HG03103 (cell line): ENCODE results near the gene ACOT2.
"Not testable (repeated sequence)": the region's sequence is repeated elsewhere in the genome, so short reads cannot be mapped to it uniquely, and the experiment has no call there.

ENCODE experiments used
- ATAC-seq: cut with Tn5 transposase; IDR thresholded peaks from one replicate; pipeline ENCODE4 v1.9.1; 2021; ENCODE audit warnings: low read depth; ENCODE audit not compliant: unreplicated experiment

ACOT2 gene, protein sequence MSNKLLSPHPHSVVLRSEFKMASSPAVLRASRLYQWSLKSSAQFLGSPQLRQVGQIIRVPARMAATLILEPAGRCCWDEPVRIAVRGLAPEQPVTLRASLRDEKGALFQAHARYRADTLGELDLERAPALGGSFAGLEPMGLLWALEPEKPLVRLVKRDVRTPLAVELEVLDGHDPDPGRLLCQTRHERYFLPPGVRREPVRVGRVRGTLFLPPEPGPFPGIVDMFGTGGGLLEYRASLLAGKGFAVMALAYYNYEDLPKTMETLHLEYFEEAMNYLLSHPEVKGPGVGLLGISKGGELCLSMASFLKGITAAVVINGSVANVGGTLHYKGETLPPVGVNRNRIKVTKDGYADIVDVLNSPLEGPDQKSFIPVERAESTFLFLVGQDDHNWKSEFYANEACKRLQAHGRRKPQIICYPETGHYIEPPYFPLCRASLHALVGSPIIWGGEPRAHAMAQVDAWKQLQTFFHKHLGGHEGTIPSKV

DNA sequence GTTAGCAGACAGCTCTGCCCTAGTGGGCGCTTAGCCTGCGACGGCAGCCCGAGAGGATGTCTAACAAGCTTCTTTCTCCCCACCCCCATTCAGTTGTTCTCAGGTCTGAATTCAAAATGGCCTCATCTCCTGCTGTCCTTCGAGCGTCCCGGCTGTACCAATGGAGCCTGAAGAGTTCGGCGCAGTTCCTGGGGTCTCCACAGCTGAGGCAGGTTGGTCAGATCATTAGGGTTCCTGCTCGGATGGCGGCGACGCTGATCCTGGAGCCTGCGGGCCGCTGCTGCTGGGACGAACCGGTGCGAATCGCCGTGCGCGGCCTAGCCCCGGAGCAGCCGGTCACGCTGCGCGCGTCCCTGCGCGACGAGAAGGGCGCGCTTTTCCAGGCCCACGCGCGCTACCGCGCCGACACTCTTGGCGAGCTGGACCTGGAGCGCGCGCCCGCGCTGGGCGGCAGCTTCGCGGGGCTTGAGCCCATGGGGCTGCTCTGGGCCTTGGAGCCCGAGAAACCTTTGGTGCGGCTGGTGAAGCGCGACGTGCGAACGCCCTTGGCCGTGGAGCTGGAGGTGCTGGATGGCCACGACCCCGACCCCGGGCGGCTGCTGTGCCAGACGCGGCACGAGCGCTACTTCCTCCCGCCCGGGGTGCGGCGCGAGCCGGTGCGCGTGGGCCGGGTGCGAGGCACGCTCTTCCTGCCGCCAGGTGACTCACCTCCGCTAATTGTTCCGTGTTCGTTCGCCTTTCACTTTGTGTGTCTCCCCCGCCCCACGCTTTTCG lies at the start of gene ACOT2:
ACOT2 (plus strand) TSS at position 29 of the 774 bp plus-strand sequence; CDS start at position 57, 28 bp downstream.
- peak; percentile 47 for ATAC-seq

DNA sequence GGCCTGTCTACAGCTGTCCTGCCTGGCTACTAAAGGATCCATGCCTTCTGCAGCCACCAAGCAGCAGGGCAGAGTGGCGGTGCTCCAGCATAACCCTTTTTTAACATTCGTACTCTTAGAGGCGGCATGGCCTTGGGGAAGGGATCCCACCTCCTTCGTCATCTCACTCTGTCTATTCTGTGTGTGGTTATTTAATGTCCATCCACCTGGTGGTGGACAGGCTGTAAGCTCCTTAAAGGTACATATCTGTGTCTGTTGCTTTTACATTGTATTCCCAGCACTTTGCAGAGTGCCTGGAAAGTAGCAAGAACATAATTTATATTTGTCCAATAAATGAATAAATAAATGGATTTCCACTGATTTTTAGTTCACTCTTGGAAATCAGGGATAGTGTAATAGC lies 47.8 kb upstream of the ACOT2 start:
- ATAC-seq: no peak

DNA sequence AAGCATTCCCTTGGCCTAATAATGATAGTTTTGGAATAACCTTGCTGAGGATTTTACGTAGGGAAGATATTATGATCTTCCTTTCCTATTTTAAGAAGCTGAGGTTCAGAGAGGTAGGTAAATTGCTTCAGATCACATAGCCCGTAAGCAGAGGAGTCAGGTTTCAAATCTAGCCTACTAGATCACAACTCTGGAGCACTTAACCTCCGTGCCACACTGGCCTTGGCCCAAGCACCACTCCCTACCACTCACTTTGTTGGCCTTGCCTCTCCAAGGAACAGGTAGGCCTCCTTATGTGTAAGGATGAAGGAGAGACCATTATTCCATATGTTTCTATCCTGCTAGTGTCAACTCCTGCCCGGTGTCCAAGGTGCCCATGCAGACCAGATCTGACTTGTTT lies 44.5 kb upstream of the ACOT2 start:
- no peak for ATAC-seq

DNA sequence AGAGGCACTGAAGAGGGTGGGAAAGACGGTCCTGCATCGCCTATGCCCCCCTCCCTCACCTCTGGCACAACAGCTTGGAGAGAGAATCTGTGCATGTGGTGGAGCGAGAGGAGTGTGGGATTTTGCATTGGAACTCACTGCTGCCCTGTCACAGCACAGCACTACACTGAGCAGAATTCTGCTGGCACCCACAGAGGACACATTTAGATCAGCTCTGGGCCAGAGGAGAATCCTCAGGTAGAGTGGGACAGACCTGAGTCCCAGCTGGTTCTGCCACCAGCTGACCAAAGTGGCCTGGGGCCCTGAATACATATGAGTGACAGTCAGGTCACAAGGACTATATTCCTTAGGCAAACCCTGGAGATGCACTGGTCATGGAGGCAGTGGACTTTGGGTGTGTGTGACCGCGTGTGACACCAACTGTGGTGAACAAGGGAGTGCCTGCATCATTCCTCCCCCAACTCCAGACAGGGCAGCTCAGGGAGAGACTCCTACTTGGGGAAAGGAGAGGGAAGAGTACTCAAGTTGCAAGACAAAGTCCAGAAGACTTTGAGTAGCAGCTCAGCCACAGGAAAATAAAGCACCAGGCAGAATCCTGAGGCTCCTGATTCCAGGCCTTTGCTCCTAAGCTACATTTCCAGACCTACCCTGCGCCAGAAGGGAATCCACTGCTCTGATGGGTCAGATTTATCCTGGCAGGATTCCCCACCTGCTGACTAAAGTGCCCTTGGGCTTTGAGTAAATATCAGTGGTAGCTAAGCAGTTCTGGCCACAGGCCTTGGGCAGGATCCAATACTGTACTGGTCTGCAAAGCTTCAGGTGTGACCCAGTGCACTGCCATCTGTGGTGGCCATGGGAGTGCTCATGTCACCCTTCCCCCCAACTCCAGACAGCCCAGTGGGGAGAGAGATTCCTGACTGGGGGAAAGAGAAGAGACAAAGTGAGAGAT lies 42.7 kb upstream of the ACOT2 start:
- no peak for ATAC-seq

DNA sequence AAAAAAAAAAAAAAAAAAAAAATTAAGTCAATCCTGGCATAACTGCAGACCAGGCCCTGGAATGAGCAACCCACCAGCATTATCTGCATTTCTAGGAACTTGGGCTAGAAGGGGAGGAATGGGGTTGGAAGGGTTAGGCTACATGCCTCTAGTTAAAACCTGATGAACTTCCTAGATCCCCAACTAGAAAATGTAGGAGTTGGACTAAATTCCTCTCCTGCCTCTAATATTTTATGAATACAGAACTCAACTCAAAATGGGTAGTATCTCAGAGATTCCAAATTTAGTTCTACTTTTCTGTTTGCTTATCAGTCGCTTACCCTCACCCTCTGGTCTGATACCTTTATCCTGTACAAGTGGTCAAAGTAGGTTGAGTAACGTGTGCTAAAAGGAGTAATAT lies 39.7 kb upstream of the ACOT2 start:
- ATAC-seq: not testable (repeated sequence)

DNA sequence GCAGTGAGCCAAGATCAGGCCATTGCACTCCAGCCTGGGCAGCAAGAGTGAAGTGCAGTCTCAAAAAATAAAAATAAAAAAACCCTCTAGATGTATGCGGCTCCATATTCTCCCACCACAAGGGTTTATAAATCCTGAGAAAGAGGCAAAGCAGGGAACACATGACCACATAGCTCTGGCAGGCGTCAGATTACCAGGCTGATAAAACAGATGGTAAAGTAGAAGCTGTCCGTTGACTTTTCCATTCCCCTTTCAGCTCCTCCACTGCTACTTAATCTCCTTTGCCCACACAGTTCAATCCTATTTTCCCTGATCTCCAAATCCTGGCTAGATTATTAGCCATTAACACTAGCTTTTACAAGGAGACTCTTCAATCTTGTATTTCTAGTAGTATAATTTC lies 37.0 kb upstream of the ACOT2 start:
- not testable (repeated sequence) for ATAC-seq

DNA sequence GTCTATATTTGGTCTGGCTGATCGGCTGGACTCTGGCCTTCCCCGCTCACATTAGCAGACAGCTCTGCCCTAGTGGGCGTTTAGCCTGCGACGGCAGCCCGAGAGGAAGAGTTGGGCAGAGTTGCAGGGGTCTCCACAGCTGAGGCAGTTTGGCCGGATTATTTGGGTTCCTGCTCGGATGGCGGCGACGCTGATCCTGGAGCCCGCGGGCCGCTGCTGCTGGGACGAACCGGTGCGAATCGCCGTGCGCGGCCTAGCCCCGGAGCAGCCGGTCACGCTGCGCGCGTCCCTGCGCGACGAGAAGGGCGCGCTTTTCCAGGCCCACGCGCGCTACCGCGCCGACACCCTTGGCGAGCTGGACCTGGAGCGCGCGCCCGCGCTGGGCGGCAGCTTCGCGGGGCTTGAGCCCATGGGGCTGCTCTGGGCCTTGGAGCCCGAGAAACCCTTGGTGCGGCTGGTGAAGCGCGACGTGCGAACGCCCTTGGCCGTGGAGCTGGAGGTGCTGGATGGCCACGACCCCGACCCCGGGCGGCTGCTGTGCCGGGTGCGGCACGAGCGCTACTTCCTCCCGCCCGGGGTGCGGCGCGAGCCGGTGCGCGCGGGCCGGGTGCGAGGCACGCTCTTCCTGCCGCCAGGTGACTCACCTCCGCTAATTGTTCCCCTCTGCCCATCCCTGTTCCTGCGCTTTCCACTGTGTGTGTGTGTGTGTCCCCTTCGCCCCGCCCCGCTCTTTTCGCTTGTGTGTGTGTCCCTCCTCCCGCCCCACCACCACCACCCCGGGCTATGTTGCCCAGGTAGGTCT lies 31.6 kb upstream of the ACOT2 start:
- not testable (repeated sequence) for ATAC-seq

DNA sequence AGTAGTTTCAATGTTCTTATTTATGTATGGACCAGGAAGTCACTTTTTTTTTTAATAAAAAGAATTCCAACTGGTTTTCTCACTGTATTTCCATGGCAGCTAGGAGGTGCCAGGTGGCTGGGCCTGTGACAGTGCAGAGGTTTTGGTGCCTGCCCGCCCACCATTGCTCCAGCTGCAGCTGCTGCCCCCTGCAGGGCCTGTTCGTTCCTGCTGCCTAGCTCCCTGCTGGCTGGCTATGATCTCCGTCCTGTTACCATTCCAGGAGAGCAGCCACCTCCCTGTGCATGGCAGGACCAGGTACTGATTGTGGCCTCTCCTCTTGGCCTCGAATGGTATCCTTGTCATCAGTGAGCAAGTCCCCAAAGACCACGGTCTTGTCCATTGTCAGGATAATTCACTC lies 30.0 kb upstream of the ACOT2 start:
- peak; percentile 82 for ATAC-seq

DNA sequence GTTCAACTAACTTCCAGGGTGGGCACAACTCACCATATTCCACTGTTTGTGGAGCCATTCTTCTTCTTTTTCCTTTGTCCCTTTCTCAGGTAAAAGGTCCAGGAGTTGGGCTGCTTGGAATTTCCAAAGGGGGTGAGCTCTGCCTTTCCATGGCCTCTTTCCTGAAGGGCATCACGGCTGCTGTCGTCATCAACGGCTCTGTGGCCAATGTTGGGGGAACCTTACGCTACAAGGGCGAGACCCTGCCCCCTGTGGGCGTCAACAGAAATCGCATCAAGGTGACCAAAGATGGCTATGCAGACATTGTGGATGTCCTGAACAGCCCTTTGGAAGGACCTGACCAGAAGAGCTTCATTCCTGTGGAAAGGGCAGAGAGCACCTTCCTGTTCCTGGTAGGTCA lies 26.1 kb upstream of the ACOT2 start:
- not testable (repeated sequence) for ATAC-seq

DNA sequence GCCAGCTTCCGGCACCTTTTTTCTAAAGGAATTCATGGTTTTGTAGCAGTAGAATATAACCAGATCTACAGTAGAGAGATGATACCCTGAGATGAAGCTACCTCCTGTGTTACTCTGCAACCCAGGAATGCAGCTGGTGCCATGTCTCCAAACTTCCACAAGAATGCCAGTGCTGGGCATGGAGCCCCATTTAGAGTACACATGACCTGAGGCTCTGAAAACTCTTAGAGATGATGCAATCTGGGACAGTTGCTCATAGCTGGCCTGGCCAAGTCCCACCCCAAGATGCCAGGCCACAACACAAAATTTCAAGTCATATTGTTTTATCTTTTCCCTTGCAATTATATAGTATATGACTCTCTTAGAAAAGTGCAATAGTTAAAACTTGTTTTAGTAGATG lies 23.7 kb upstream of the ACOT2 start:
- not testable (repeated sequence) for ATAC-seq

DNA sequence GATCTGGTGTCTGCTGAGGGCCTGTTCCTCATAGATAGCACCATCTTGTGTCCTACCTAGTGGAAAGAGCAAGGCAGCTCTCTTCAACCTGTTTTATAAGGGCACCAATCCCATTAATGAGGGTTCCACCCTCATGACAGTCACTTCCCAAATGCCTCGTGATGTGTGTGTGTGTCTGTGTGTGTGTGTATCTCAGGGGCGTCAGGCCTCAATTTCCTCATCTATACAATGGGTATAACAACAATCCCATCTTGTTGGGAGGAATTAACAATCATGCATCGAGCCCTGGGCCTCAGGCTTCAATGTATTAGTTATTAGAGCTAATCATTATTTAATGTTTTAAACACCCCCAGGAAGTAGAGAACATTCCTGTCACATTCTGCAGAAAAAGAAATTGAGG lies 19.9 kb upstream of the ACOT2 start:
- not testable (repeated sequence) for ATAC-seq

DNA sequence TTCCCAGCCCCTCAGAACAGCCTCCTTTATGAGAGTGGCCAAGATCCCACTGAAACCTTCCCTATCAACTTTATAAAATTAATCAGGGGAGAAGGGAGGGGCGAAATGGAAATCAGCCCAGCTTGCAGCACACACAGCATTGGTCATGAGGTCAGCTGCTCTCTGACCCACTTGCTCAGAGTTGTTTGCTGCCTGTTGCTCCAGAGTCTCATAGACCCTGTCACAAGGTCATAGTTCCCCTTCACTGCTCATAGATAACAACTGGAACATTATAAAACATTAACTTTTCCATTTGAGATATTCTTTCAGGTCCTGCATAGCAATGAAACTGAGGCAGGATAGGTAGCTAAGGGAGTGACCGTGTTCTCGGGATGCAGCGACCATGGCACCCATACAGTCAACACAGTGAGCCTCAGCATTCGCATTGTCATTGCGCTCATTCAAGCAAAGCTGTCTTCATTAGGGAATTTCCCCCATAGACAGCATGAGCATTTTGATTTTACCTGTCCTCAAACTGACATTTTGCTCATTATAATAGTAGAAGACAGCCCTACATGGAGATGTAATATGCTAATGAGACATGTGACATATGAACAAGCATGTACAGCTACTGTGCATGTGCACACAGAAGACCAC lies 19.0 kb upstream of the ACOT2 start:
- ATAC-seq: not testable (repeated sequence)

DNA sequence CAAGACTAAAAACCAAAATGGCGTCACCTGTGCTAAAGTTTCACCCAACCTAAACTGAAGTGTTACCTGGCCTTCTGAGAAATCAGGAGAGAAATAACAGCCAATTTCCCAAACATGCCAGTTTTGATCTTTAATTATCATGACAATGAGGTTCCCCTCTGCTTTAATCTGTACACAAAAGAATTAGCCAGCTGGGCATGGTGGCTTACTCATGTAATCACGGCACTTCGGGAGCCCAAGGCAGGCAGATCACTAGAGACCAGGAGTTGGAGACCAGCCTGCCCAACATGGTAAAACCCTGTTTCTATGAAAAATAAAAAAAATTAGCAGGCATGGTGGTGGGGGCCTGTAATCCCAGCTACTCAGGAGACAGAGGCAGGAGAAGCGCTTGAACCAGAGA lies 15.2 kb upstream of the ACOT2 start:
- ATAC-seq: no peak

DNA sequence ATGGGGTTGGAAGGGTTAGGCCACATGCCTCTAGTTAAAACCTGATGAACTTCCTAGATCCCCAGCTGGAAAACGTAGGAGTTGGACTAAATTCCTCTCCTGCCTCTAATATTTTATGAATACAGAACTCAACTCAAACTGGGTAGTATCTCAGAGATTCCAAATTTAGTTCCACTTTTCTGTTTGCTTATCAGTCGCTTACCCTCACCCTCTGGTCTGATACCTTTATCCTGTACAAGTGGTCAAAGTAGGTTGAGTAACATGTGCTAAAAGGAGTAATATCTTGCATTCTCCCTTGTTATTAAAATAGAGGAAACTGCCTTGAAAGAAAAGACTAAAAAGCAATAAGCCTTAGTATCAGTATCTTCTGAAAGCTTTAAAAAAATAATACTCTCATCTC lies 11.8 kb upstream of the ACOT2 start:
- not testable (repeated sequence) for ATAC-seq

DNA sequence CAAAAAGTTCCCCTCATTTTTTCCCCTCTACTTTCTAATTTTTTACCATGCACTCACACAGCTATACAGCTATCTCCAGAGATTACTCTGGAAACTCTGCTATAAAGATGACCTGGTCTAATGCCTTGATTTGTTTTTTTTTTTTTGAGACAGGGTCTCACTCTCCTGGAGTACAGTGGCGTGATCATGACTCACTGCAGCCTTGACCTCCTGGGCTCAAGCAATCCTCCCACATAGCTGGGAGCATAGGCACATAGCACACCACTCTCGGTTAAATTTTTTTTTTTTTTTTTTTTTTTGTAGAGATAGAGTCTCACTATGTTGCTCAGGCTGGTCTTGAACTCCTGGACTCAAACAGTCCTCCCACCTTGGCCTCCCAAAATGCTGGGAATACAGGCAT lies 10.8 kb upstream of the ACOT2 start:
- ATAC-seq: not testable (repeated sequence)

DNA sequence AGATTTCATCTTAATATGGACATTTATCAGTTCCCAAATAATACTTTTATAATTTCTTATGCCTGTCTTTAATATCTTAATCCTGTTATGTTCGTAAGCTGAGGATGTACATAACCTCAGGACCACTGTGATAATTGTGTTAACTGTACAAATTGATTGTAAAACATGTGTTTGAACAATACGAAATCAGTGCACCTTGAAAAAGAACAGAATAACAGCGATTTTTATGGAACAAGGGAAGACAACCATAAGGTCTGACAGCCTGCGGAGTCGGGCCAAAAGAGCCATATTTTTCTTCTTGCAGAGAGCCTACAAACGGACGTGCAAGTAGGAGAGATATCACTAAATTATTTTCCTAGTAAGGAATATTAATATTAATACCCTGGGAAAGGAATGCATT lies 6.8 kb upstream of the ACOT2 start:
- not testable (repeated sequence) for ATAC-seq

DNA sequence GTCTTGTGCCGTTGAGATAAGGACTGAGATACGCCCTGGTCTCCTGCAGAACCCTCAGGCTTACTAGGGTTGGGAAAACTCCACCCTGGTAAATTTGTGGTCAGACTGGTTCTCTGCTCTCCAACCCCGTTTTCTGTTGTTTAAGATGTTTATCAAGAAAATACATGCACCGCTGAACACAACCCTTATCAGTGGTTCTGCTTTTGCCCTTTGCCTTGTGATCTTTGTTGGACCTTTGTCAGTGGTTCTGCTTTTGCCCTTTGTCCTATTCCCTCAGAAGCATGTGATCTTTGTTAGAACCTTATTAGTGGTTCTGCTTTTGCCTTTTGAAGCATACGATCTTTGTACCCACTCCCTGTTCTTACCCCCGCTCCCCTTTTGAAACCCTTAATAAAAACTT lies 6.3 kb upstream of the ACOT2 start:
- not testable (repeated sequence) for ATAC-seq

DNA sequence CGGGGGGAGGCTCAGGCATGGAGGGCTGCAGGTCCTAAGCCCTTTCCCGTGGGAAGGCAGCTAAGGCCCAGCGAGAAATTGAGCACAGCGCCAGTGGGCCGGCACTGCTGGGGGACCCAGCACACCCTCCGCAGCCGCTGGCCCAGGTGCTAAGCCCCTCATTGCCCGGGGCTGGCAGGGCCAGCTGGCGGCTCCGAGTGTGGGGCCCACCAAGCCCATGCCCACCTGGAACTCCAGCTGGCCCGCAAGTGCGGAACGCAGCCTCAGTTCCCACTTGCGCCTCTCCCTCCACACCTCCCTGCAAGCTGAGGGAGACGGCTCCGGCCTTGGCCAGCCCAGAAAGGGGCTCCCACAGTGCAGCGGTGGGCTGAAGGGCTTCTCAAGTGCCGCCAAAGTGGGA lies 2.6 kb upstream of the ACOT2 start:
- not testable (repeated sequence) for ATAC-seq

DNA sequence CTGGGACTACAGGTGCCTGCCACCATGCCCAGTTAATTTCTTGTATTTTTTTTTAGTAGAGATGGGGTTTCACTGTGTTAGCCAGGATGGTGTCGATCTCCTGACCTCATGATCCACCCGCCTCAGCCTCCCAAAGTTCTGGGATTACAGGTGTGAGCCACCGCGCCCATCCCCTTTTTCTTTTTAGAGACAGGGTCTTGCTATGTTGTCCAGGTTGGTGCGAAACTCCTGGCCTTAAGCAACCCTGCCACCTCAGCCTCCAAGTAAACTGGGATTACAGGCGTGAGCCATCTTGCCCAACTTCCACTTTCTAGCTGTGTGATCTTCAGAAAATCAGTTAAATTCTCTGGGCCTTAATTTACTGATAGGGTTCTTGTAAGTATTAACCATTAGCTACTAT lies 2.1 kb upstream of the ACOT2 start:
- ATAC-seq: not testable (repeated sequence)
